GM19023 (cell line): ENCODE data around the gene PER1.

ENCODE experiments used
- ATAC-seq: cut with Tn5 transposase; IDR thresholded peaks from one replicate; pipeline ENCODE4 v1.9.1; 2021; ENCODE audit warnings: mild to moderate bottlenecking, moderate library complexity; ENCODE audit not compliant: unreplicated experiment

The PER1 gene

DNA sequence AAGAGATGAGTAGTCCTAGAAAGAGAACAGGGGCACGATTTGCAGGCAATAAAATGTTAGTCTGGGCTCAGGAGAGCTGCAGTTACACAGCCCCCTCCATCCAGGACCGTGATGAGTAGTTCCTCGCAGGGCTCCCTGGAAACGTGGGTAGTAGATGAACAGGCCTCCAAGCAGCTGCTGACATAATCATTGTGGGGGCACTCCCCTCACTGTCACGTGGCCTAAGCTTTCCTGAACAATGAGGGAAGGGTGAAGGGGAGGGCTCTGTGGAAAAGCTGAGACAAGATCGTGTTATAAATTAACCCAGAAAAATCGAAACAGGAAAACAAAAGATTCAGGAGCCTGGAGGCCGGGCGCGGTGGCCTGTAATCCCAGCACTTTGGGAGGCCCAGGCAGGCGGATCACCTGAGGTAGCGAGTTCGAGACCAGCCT lies 1.3 kb upstream of the PER1 start:
- no peak for ATAC-seq

DNA sequence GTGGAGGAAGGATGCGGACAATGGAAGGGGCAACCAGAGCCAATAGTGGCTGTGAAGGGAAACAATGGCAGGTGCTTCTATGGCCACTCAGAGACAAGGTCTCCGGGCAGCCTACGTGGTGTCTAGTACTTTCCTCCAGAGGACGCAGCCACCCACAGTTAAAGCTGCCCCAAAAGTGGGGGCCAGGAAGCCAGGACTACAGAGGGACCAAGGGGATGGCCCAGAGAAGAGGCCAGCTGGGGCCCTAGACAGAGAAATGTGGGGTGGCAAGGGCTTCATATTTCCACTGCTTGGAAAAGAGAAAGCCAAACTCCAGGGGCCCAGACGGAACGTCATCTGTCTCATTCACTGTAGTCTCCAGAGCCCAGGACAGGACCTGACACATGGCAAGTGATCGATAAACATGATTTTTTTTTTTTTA lies 837 bp upstream of the PER1 start:
- ATAC-seq = no peak

DNA sequence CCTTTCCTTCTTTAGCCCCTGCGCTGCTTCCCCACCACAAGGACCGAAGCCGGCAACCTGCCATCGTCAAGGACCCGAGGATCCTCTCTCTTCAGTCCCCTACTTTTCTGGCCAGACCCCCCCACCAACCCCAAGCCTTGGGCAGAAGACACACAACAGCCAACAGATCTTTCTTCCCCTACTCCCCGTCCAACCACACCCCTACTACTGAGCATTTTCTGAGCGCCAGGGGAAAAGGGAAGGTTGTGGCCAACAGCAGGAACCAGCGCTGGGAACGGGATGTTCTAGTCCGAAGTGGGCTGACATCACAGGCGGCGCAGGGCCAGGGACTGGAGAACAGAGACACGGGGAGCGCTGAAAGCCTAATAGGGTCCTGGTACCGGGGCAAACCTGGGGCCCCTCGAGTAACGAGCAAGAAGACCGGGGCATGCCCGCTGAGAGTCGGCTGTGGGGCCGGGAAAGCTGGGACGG lies 528 bp downstream of the PER1 start:
- ATAC-seq = no peak

DNA sequence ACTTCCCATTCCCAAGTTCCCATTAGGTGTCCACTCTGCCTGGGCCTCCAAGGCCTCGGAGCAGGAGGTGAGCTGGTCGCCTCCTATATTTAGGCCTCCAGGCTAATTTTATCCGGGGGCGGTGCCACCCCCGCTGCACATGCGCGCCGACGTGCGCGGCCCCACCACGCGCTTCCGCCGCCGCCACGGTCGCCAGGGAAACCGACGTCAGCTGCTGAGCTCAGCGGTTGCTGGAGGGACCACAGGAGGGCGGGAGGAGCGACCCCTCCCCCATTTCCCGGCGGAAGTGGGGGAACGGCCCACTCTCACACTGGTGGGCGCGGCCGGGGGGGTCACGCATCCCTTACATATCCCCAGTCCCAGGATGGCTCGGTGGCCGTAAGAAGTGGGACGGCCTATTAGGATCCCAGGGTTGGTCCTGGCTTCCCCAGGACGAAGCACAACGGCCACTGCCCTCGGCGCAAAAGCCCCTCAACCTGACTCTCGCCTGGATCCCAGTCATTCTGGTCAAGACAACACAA lies 1.0 kb downstream of the PER1 start:
- ATAC-seq = peak; percentile 43

DNA sequence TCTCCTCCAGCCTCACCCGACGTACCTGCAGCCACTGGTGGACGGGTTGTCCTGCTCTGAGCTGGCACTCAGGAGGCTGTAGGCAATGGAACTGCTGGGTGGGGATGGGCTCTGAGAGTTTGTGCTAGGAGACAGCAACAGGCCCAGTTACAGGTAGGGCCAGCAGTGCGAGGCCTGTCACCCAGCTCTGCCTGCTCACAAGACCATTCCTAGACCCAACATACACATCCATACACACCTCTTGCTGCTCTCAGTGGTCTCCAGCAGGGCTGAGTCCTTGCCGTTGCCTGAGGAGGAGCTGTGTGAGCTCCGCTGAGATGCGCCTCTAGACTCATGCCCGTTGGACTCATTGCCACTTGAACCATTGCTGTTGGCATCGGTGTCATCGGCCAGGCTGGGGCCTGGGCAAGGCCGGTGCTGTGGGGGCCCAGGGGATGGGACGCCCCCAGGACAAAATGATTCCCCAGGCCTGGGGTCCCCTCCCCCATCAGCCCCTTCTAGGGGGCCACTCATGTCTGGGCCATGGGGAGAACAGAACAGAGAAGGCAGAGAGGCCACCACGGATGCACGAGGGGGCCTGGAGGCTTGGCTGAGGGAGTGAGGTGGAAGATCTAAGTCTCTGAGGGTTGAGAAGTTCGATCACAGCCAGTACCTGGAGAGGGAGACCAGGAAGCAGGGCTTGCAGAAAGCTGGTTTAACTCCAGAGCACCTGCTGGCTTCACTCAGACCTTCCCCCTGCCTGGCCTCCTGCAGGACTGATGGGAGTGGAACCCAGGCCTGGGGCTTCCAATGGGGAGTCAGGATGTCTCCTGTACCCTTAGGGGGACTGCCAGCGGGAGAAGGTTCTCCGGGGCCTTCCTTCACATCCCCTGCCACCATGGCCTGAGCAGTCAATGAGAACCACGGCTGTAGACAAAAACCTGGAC lies 1.7 kb downstream of the PER1 start:
- ATAC-seq = no peak

DNA sequence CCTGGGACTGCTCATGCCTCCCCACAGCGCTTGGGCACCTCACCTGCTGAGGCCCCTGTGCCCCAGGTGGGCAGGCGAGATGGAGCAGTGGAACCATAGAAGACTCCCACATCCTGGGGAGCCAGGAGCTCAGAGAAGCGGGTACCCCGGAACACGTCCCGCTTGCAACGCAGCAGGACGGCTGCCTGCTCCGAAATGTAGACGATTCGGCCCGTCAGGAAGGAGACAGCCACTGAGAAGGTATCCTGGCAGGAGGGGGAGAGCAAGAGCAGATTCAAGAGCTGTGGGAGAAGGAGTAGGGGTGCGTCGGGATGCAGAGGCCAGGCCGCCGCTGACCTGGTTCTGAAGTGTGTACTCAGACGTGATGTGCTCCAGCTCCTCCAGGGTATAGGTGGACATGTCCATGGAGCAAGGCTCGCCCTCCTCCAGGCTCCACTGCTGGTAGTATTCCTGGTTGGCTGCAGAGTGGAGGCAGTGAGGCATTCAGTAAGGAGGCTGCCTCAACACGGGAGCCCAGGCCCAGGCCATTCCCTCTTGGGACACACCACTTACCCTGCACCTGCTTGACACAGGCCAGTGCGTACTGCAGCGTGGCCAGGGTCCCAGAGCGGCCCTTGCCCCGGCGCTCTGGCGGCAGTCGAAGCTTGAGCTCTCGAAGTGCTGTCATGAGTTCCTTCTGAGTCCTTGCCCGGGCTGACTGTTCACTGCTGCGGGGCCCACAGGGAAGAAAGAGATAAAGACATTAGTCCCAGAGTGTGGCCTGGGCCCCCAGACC lies 2.6 kb downstream of the PER1 start:
- ATAC-seq = no peak

DNA sequence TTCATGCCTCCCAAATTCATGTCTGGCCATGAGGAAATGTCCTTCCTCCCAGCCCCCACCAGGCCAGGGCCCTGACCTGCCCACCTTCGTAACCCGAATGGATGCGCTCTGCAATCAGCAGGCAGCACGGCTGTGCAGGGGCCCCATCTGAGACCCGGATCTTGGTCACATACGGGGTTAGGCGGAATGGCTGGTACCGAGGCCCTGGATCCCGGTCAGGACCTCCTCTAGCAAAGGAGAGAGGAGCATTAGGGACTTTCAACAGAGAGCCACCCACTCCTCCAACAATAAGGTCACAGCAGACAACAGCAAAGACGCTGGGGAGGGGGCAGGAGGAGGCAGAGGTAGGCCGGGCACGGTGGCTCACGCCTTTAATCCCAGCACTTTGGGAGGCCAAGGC lies 3.6 kb downstream of the PER1 start:
- ATAC-seq = no peak

DNA sequence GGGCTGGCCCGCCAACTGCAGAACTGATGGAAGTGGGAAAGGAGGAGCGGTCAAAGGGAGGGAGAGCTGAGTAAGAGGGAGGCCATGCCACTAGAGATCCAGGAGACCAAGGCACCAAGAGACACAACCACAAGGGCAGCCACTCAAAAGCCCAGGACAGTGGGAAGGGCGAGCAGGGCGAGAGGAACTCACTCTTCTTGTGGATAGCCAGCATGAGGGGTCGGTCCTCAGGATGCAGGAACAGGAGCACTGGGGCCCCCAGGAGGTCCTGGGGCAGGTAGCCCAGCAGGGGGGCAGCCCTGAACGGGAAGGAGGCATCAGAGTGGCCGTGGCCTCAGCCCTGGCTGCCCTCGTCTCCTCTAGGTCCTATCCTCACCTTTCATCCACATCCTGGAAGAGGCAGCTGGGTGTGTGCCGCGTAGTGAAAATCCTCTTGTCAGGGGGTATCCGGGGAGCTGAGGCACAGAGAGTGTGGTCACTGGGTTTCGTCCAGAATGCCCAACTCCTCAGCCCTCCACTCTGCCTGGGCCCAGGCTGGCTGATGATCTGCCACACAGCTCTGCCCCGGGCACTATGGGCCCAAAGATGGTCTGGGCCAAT lies 4.3 kb downstream of the PER1 start:
- no peak for ATAC-seq

DNA sequence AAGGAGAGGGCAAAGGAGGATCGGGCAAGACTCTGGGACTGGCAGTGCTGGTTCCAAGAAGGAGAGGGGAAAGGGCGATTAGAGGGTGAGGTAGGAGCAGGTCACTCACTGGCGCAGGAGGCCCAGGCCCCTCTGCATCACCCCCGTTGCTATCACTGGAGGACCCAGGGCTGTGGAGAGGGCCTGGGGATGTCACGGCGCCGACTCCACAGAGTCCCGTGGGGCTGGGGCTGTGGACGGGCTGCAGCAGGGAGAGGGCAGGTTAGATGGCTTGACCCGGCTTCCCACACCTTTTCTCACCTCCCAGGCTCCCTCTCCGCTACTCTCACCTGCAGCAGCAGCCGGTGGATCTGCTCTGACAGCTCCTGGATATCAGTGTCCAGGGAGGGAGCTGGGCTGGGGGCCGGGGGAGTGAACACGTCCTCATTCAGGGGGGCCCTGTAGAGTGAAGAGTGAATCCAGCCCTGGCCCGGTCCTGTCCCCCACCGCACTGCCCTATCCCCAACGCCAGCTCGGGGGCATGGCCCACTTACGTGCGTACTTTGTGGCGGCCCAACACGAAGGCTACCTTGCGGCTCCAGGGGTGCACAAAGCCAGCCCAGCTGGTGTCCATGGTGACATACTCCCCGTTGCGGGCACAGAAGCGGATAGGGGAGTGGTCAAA lies 4.9 kb downstream of the PER1 start:
- ATAC-seq = no peak

DNA sequence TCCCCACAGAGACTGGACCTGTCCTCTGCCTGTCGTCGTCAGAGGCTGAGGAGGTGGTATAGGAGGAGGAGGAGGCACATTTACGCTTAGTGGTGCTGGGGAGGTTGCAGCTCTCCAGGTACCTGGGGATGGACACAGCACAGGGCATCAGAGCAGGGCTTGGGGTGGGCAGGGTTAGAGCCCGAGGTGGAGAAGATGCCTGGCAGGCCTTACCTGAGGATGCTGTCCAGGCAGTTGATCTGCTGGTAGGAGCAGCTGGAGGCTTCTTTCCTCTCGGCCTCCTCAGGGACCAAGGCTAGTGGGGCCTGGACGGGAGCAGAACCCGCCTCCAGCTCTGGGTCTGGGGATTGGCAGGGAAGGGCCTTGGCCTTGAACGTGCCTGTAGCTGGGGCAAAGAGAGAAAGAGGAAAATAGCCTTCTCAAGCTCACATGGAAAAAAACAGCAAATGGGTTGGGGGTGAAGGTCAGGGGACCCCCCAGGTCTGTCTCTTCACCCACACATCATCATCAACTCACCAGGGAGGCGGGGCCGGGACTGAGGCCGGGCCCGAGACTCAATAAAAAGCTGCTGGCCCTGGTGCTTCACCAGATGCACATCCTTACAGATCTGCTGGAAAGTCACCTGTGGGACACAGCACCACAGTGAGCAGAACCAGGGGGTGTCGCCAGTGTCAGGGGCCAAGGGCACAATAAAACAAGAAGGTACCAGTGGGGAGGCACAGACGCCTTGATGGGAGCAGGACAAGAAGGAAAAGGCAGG lies 5.6 kb downstream of the PER1 start:
- ATAC-seq = no peak

DNA sequence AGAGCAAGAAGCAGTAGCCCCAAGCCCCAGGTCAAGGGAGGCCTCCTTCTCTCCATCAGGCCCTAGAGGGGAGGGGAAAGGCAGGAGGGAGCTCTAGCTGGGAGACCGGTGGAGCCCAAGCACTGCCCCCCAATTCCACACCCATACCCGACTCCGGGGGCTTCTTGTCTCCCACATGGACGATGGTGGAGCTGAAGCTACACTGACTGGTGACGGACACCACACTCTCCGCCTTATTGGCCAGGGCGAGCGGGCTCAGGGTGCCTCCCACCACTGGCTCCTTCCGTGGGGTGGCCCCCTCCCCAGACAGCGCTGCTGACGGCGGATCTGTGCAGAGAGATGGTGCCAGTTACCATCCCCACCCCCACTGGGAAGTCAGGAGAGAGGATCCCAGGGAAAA lies 6.4 kb downstream of the PER1 start:
- ATAC-seq = no peak

DNA sequence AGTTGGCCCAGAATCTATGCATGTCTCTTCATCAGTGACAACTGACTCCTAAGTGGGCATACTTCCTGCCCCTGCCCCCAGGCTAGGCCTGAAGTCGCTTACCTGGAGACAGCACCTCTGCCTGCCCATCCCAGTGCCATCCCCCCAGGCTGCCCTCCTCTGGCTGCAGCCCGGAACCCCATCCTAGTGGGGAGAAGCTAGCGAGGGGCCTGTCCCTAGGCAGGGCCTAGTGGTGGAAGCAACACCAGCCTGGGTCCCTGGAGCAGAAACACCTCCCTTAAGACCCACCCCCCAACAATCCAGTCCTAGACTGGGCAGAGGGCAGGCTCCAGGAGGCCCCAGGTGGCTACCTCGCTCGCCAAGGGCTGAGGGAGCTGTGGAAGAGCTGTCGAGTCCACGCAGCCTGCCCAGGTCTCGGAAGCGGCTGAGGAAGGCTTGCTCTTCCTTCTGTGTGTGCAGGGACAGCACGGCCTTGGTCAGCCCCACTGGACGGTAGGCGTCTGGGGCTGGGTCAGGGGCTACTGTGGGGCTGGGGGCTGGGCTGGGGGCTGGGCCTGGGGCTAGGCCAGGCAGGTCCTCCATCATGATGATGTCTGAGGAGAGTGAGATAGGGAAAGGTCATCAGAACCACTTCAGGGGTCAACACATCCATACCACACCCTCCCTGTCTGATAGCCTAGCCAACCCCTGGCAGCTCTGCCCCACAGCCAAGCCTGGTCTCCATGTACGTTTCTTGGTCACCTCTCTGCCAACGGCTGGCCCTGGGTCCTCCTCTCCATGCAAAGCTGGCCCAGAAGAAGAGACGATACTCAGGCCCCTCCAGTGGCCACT lies 7.6 kb downstream of the PER1 start:
- ATAC-seq = no peak

DNA sequence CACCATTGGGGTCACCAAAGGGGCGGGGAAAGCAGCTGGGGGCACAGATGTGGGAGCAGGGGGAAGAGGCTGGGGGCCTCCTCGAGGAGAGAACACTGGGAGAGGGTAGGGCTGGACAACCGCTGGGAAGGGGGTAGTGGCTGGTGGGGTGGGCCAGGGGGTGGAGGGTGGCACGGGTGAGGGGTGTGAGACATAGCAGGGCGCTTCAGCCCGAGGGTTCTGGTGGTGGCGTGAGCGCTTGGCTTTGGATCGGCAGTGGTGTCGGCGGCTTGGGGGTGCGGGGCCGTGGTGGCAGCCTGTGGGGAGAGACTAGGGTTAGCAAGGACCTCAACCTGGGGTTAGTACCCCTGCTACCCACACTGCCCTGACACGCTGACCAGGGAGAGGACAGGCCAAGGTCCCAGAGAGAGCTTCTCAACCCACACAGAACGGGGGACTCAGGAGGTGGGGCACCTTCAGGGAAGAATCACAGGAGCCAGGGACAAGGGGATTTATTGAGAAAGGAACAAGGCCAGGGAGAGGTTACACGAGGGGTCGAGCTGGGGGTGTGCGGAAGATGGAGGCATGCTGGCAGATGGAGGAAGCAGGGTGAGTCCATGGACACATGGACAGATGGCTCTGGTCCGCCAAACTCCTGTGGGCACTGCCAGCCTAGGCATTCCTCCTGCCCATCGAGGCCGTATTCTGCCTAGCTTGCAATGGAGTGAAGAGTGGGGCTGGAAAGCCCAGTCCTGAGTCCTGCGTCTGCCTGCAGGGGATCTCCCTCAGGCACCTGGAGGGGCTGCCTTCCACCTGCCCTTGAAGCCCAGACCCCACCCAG lies 8.4 kb downstream of the PER1 start:
- no peak for ATAC-seq

DNA sequence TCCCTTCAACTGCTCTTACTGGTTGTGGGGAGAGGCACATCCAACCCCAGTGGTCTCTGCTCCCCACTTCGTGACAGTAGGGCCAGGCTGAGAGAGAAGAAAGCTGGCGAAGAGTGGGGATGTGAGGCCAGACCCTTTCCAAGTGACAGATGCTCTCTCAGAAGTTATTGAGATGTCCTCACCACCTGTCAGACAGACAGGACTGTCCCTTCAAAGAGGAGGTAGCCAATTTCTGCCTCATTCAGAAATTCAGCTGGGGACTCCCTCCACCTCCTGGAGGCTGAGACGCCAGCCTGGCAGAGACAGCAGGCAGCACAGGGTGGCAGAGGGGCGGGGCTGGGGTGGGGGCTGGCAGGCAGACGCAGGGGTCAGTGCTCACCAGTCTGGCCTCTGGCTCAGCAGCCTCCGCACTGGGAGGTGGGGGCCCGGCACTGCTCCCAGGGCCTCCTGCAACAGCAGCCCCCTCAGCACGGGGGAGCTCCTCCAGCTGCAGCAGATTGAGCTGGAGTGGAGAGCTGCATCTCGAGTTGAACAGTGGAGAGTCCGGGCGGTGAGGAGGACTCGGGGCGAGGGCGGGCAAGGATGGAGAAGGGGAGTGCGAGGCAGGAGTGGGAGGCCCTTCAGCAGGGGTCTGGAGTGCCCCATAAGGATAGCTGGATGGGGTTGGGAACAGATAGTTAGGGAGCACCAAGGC lies 9.2 kb downstream of the PER1 start:
- ATAC-seq = no peak

DNA sequence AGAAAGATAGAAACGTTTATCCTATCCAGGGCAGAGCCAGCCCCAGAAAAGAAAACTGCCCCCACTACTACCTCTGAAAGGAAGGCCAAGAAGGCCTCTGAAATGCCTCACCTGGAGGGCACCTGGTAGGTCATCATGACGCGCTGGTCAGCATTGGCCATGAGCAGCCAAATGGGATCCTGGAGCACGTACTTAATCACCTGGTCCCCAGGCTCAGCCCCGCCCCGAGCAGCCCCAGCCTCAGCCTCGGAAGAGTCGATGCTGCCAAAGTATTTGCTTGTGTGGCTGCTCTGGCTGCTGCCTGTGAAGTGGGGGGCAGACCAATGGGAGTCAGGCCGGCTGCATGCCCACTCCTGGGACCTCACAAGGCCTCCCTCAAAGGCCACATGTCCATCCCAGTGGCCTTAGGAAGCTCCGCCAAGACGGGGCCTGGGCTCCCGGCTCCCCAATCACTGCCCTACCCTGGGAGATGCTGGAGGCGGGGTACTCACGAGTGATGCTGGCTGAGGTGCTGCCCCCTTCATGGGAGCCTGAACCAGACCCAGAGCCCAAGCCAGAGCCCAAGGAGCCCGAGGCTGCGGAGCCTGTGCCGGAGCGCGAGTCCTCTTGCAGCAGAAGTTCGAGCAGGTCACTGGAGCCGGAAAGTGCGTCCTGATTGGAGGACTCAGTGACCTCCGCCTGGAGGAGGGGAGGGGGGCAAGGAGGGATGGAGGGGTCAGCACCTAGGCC lies 9.9 kb downstream of the PER1 start:
- ATAC-seq = no peak

DNA sequence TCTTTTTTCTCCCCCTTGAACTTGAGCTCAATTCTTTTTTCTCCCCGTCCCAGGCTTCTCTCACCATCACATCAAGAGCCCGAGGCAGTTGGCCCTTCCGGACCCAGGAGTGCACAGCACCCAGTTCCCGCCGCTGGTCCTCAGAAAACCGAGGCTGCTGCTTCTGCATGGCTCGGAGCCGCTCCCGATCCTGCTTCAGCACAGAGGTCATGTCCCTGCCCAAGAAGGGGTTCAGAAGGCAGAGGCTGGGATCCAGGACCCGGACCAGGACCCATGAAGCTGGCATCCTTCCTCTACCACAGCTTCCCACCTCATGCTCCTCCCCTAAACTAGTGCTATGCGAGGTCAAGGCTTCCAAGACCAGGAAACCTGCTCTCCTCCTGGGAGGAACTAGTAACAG lies 10.5 kb downstream of the PER1 start:
- ATAC-seq = no peak

DNA sequence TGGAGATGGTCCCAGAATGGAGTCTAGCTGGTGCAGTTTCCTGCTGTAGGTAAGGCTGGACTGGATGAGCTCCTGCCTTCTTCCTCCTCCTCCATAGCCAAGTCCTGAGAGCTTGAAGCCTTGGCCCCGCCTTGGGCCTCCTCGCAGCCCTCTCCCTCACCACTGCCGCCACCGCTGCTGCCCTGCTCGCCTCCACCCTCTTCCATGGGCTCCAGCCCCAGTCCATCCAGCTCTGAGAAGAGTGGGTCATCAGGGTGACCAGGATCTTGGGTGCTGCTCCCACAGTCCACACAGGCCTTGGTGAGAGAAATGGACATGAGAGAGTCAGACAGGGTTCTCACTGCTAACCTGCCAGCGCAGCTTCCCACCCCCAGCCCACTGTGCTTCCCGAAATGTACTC lies 11.2 kb downstream of the PER1 start:
- ATAC-seq = no peak
